PFSK-1 (cell line): ENCODE measurements around the gene NCOR2.

ENCODE experiments used
- FOXP2 ChIP-seq: optimal IDR thresholded peaks from 2 replicates; pipeline ENCODE3; 2011; ENCODE audit warnings: borderline replicate concordance, control low read depth, inconsistent platforms; ENCODE audit not compliant: insufficient read depth; ENCODE audit errors: extremely low read length, extremely low read depth
- POLR2AphosphoS5 ChIP-seq: IDR thresholded peaks from 2 replicates; pipeline ENCODE4 v1.6.1; 2012; ENCODE audit warnings: low read depth, mild to moderate bottlenecking, control low read depth, low read length, moderate library complexity
- SIN3A ChIP-seq: IDR thresholded peaks from 2 replicates; pipeline ENCODE4 v1.6.1; 2012; ENCODE audit warnings: mild to moderate bottlenecking, low read length, moderate library complexity, borderline replicate concordance; ENCODE audit not compliant: insufficient read depth

DNA sequence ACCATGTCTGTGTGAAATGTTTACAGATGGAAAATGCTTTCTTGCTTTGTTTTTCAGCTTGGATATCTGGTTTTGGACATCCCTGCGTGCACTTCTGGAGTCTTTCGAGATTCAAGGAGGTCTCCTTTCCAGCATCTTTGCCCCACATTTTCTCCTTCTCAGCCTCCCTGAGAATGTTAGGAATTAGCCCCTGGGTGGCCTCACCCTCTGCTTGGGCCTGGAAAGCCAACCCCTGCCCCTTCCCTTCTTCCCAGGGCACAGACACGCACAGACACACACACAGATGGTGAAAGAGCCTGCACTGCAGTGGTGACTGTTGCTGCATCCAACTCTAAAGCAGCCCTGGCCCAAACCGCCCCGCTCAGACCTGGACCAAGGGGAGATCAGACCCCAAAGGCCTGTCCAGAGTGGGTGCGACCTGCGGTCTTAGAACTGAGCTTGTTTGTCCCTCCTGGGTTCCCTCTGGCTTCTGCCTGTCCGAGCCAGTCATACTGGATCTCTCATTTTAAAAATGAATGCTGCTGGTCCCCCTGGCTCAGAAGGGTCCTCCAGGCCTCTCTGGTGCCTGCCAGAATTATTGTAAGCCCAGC, 8.7 kb upstream of the NCOR2 start:
- TF ChIP-seq SIN3A: no peak
- TF ChIP-seq POLR2AphosphoS5: no peak
- no peak for TF ChIP-seq FOXP2
